B cell (primary cell): Measurements from ENCODE around the gene HEXIM2.

Experiments
- EZH2 ChIP-seq: IDR thresholded peaks from 2 replicates; pipeline ENCODE4 v1.6.1; 2012; ENCODE audit warnings: borderline replicate concordance, low read depth, mild to moderate bottlenecking, moderate library complexity, low read length; ENCODE audit not compliant: insufficient read depth, poor library complexity, severe bottlenecking
- TF ChIP-seq, protein P1 (sequence below): fragments of 200-600 bp; IDR thresholded peaks from one replicate; pipeline ENCODE4 v1.8.0; 2022; ENCODE audit warnings: antibody characterized with exemption, mild to moderate bottlenecking

DNA sequence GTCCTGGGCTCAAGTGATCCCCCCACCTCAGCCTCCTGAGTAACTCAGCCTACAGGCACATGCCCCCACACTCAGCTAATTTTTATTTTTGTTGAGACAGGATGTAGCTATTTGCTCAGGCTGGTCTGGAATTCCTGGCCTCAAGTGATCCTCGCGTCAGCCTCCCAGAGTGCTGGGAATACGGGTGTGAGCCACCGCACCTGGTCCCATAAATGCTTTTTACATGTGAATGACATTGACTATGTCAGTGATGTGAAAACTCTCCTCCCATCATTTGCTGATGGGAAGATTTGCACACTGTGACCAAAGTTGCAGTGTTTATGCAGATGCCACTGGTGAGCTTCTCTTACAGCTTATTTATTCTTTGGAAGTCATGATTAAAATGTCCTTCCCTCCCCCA, 44.3 kb upstream of the HEXIM2 start:
- TF ChIP-seq, protein P1, sequence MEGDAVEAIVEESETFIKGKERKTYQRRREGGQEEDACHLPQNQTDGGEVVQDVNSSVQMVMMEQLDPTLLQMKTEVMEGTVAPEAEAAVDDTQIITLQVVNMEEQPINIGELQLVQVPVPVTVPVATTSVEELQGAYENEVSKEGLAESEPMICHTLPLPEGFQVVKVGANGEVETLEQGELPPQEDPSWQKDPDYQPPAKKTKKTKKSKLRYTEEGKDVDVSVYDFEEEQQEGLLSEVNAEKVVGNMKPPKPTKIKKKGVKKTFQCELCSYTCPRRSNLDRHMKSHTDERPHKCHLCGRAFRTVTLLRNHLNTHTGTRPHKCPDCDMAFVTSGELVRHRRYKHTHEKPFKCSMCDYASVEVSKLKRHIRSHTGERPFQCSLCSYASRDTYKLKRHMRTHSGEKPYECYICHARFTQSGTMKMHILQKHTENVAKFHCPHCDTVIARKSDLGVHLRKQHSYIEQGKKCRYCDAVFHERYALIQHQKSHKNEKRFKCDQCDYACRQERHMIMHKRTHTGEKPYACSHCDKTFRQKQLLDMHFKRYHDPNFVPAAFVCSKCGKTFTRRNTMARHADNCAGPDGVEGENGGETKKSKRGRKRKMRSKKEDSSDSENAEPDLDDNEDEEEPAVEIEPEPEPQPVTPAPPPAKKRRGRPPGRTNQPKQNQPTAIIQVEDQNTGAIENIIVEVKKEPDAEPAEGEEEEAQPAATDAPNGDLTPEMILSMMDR: no peak
- no peak for TF ChIP-seq EZH2
